GM21723 (cell line): ENCODE measurements around the gene AFG1L.
"Not testable (repeated sequence)": the region's sequence is repeated elsewhere in the genome, so short reads cannot be mapped to it uniquely, and the experiment has no call there.

Experiments used
- ATAC-seq: cut with Tn5 transposase; IDR thresholded peaks from one replicate; pipeline ENCODE4 v1.9.1; 2021; ENCODE audit warnings: mild to moderate bottlenecking, moderate library complexity; ENCODE audit not compliant: unreplicated experiment

The AFG1L gene

DNA sequence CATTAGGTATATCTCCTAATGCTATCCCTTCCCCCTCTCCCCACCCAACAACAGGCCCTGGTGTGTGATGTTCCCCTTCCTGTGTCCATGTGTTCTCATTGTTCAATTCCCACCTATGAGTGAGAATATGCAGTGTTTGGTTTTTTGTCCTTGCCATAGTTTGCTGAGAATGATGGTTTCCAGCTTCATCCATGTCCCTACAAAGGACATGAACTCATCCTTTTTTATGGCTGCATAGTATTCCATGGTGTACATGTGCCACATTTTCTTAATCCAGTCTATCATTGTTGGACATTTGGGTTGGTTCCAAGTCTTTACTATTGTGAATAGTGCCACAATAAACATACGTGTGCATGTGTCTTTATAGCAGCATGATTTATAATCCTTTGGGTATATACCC is 154.9 kb downstream of the AFG1L start:
- ATAC-seq: not testable (repeated sequence)

DNA sequence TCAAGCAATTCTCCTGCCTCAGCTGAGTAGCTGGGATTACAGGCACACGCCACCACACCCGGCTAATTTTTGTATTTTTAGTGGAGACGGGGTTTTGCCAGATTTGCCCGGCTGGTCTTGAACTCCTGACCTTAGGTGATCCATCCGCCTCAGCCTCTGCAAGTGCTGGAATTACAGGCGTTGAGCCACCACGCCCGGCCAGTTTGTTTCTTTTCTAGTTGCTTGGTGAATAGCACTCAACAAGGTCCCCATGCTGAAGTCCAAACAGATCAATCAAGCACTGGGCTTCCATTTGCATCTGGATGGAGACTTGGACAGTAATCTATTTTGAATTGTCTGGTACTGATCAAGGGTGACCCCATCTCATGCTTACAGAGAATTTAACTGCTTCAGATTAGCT is 157.0 kb downstream of the AFG1L start:
- ATAC-seq: no peak

DNA sequence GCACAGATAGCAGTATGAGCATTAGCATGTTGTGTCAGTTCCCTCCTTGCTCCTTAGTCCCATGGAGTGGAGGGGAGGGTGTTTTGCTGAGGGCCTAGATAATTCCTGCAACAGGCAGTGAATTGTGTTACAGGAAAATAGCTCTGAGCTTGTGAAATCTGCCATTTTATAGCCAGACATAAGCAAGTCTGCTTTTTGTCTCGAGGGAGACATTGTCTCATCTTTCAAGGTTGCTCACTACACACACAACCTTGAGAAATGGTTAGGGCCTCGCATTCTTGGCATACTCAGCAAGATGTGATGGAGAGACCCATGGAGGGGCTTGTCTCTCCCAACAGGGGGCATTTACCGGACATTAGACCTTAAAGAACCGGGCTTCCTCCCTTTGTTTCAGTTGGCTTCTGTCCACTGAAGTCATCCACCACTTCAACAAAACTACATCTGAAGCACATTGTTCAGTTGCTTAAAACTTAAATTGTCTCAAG is 157.9 kb downstream of the AFG1L start:
- ATAC-seq: no peak

DNA sequence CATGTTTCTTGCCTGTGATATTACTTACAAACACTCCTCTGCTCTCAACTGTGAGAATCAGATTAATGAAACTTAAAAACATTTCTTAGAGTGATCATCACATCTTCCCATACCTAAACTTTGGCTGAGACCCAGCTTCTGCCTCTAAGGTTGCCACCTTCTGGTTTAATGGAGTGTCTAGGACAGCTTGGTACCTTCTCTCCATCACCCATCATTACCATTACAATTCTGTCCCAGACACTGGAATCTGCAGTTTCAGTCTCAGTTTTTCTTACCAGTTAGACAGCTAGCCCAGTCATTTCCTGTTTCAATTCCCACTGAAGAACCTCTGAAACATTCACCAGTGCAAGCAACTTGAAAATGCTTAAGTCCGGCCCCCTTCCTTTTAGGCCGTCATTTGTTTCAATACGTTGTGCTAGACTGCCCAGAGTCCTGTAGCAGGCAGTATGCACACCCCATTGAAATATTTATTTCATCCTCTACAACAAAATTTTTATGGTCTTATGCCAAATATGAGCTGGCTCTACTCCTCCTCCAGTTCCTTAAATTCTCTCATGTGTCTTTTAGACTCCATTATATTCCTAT is 158.8 kb downstream of the AFG1L start:
- ATAC-seq: no peak

DNA sequence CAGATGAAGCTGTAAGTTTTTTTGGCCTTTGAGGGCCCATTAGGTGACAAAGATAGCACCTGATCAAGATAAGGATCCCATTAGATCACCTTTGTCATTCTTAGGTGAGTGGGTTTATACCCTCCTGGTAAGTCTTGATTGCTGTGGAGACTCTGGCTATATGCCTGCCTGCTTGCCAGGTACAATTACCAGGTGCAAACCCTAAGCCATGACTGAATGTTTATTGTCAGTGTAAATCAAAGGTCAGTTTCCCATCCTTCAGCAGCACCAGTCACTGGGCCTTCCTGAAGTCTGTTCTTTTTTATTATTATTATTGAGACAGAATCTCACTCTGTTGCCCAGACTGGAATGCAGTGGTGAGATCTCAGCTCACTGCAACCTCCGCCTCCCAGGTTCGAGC is 159.5 kb downstream of the AFG1L start:
- ATAC-seq: no peak

DNA sequence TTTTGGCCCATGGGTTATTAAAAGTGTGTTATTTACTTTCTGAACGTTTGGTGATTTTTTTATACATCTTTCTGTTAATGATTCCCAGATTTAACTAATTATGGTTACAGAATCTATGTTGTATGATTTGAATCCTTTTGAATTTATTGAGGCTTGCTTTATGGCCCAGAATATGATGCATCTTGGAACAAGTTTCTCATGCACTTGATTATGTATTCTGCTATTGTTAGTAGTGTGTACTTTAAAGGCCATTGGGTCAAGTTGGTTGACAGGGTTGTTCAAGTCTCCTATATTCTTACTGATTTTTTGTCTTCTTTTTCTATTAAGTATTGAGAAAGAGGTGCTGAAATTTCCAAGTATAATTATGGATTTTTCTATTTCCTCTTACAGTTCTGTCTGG is 160.8 kb downstream of the AFG1L start:
- ATAC-seq: no peak

DNA sequence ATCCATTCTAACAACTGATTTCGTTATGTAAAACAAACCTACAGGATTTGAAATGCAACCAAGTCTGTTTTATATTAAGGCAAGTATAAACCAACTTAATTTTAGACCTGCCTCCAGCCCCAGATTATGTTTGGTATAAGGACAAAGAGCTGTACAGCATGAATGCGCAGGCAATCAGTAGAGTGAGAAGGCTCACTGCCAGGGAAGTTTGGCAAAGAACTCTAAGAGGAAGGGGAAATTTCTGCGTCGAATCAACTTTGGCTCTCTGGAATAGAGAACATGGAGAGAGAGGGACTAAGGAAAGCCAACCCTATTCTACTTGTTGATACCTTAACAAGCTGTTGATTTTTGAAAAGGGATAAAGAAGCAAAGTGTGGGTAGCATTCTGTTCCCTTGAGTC is 168.9 kb downstream of the AFG1L start:
- ATAC-seq: no peak

DNA sequence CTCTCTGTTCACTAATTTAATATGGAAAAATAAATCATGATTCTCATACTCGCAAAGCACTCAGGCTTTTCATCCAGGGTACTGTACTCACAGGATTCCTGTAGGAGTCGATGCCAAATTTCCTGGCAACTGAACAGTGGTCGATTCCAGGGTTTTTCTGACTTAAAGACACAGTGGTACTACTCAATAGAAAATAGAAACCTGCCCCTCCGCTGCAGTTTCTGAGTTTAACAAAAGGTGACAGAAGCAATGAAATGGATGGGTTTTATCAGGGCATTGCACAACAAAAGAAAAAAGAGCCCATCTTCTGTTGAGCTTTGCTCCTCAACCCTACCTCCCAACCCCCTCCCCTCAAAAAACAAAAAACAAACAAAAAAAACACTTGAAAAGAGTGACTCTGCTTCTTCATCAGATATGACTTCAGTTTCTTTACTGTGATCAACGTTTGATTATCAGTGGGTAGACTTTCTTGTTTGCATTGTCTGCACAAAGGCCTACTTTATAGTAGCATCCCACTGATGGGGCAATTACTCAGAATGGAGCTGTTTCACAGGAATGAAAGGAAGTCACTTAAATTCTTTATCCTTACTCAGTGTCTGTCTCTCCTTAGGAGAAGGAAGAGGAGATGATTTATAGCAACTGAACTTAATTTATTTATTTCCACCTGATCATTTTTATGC is 169.7 kb downstream of the AFG1L start:
- no peak for ATAC-seq

DNA sequence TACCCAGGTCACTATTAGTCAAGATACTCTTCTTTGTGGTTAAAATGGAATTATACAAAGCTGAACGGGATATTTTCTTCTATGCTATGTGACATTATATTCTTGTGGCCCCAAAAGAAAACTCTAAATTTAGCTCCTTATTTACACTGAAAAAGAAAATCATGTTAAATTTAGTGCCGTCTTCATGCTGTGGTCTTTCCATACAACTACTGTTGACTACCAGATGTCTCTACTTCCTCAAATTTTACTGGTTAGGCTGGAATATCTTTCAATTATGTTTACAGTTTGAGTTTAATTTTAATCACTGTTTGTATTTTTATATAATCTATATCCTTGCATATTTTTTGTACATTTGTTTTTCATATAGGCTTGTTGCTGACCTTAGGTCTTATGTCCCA is 170.2 kb downstream of the AFG1L start:
- no peak for ATAC-seq

DNA sequence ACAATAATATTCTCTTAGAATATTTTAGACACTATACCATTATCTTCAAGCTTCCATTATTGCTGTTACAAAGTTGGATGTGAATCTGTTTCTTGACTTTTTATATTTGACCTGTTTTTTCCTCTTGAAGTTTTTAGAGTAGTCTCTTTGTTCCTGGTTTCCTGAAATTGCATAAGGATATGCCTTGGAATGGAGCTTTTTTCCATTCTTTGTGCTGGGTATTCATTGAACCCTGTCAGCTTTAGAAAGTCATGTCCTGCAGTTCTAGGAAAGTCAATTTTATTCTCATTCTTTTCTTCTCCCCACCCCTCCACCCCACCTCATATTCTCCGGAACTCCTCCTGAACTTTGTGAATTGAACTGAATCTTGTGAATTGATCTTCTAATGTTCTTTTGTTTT is 173.5 kb downstream of the AFG1L start:
- ATAC-seq: no peak

DNA sequence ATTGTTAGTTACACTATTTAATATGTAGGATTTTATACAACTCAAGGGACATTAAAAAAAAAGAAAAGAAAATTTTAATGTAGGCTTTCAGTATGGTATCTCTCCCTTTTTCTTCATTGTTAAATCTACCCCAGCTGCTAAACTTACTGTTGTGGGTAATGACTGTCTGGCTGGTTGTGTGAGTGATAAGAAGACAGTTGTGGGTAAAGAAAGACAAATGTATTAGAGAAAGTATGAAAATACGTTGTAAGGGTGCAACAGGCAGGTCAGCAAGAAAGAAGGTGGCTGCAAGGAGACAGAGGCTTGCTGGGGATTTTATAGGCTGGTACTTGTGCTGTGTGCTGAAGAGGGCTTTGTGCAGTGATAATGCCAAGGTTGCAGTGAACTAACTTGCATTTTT is 174.5 kb downstream of the AFG1L start:
- ATAC-seq: no peak

DNA sequence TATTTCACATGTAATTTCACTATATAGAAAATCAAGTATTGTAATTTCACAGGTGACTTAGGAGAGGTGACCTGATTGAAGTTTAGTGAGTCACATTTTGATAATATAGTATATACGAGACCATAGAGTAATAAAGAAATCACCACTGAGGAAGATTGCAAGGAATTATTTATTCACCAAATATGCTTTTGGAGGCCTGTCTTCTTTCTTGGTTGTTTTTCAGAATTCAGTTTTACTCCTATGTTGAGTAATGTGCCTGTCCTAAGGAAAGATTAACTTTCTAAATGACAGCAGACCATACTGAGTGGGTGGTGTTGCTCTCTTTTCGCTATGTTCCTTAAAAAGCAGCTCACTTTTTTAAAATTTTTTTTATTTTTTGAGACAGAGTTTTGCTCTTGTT is 178.3 kb downstream of the AFG1L start:
- ATAC-seq: no peak

DNA sequence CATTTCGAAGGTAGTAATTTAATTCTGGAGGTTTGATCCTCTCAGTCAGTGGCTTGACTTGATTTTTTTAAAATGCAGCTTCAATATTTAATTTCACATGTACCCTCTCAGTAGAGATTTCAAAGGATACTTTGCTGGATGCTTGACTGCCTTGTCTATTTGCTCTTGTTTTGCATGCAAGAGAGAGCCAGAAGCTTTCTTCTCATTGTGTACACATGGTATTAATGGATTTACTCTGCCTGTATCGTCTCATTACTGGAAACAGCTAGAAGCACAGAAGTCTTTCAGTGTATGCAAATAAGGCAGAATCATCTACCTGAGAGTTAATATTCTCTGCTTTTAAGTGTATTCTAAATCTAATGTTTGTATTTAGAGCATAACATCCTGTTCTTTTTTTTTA is 181.5 kb downstream of the AFG1L start:
- ATAC-seq: no peak

DNA sequence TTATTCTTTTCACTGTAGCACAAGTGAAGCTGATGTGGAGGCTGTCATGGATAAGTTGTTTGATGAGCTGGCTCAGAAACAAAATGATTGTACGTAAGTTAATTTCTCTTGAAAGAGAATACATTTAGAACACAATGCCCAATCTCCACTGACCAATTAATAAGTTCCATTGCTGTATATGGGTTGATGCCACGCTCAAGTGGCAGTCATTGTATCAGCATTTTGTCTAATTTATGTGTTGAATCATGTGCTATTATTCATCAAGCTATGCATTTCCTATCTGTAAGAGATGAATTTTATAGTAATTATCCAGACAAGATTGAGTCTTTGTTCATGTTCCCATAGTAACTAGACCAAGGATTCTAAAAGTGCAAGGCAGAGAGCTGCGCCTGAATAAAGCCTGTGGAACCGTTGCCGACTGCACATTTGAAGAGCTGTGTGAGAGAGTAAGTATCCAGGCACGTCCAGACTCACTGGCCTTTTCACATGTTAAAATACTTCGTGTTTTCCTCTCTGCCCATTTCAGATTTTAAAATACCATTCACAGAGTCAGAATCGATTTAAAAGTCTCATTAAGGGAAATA is 182.1 kb downstream of the AFG1L start:
- ATAC-seq: no peak

DNA sequence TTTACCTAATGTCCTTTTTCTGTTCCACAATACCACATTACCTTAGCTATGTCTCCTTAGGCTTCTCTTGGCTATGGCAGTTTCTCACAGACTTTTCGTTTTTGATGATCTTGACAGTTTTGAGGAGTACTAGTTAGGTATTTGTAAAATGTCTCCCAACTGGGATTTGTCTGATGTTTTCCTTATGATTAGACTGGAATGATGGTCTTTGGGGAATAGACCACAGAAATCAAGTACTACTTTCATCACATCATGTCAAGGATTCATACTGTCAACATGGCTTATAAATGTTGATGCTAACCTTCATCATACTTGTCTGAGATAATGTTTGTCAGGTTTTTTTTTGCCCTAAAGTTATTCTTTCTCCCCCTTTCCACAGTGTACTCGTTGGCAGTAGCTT is 187.7 kb downstream of the AFG1L start:
- ATAC-seq: no peak

DNA sequence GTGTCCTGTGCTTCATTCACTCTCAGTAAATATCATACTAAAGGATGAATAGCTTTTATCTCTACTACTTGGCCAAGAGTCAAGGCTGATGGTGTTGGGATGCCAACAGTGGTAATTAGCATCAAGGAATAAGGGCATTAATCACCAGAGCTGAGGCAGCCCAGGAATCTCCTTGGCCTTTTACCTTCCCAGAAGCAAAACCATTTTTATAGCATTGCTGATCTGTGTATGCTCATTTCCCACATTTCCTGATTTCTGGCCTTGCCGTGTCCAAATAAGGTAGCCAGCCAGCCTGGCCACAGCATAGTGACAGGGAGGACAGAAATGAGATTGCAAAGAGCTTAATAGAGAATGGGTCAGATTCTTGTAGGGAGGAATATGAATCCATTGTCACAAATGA is 189.2 kb downstream of the AFG1L start:
- no peak for ATAC-seq

DNA sequence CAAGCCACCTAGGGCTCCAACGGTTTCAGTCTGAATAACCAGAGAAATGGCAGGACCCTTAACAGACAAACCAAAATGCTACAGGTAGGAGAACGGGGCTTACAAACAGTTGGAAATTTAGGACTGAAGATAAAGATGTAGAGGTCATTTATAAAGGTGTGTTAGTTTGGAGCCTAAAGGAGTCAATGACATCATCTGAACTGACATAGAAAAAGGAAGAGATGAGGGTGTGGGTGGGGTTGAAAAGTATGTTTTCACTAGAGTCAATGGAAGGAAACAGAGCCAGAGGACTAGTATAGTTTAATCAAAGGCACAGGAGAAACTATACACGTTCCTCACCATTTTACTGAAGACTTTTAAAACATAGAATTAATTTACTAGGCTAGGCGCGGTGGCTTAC is 194.8 kb downstream of the AFG1L start:
- ATAC-seq: no peak

DNA sequence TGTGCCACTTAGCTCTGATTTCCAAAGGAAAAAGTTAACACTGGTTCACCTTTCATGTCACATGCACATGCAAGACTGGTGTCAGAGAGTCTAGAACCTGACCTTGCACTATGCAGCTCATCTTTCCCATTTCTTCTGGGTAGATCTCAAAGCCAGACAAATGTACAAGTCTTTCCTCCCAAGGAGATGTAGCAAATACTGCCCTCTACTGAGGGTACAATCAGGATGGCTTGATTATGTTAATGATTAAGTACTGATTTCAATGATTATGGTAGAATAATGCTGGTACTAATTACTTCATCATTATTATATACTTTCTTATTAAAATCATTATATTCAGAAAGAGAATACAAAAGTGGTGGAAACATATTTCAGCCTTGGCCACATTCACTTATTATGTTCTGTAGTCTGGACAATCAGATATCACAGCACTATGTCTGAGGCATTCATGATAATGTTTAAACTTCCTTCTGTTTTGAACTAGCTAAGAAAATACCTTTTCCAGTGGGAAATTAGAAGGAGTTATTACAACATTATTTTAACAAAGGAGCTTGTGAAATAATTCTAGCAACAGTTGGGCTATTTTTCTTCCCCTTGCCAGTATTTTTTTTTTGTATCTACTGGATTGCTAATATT is 197.4 kb downstream of the AFG1L start:
- no peak for ATAC-seq

DNA sequence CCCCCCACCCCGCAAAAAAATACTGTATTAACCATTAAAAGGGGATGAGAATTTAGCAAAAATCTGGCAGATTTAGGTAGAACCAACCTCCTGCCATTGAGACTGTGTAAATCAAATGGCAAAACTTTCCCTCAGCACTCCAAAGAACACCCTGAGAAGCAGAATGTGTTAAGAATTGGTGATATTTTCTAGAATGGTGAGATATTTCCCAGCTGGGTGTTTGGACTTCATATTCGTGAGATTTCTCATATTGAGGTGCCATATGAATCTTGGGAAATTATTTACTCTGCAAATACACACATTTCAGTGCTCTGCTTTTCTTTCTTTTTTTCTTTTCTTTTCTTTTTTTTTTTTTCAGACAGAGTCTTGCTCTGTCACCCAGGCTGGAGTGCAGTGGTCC is 199.6 kb downstream of the AFG1L start:
- no peak for ATAC-seq

DNA sequence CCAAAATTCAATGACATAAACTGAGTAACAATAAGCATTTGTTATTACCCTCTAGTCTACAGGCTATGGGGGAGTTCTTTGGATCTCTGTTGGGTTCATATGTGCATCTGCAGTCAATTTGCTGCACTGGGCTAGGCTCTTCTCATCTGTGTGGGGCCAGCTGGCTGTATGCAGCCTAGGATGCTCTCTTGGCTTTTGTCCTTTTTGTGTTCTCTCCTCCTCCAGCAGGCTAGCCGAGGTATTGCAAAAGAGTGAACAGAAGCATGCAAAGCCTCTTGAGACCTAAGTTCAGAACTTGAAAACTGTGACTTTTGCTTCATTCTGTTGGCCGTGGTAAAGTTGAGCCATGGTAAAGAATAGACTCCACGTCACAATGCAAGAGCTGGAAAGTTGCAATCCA is 203.0 kb downstream of the AFG1L start:
- no peak for ATAC-seq

DNA sequence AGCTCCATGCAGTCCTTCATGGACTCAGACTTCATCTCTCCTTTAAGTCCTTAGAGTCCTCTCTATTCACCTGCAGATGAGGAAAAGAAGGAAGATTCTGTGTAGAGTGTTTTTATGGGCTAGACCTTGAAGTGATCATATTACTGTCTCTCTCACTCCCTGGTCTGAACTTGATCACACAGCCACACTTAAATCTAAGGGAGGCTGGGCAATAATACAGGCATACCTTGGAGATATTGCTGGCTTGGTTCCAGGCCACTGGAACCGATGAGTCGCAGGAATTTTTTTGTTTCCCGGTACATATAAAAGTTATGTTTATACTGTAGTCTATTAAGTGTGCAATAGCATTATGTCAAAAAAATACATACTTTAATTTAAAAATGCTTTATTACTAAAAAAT is 206.7 kb downstream of the AFG1L start:
- ATAC-seq: no peak

DNA sequence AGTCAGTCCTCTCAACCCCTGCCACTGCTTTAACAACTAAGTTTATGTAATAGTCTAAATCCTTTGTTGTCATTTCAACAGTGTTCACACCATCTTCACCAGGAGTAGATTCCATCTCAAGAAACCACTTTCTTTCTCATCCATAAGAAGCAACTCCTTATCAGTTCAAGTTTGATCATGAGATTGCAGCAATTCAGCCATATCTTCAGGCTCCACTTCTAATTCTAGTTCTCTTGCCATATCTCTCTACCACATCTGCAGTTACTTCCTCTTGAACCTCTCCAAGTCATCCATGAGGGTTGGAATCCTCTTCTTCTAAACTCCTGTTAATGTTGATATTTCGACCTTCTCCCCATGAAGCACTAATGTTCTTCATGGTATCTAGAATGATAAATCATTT is 208.0 kb downstream of the AFG1L start:
- ATAC-seq: no peak
